GM21381 (cell line): ENCODE measurements around the gene MEGF6.

Experiments
- ATAC-seq: cut with Tn5 transposase; IDR thresholded peaks from one replicate; pipeline ENCODE4 v1.9.1; 2021; ENCODE audit warnings: mild to moderate bottlenecking, moderate library complexity; ENCODE audit not compliant: unreplicated experiment

MEGF6 gene

GRCh38 chr1:3444736-3445135 lies 166.6 kb downstream of the MEGF6 start:
- no peak for ATAC-seq

- ATAC-seq: no peak
Observed at GRCh38 chr1:3444298-3444697, 167.0 kb downstream of the MEGF6 start.

DNA sequence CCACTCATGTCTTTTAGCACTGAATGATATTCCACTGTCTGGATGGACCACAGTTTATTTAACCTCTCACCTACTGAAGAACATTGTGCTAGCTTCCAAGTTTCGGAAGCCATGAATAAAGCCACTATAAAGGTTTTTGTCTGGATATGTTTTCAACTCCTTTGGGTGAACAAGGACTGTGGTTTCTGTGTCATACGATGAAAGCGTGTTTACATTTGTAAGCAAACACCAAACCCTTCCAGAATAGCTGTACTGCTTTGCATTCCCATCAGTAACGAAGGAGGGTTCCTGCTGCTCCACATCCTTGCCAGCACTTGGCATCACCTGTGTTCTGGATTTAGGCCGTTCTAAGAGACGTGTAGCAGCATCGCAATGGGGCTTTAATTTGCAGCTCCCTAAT lies 167.5 kb downstream of the MEGF6 start:
- no peak for ATAC-seq

DNA sequence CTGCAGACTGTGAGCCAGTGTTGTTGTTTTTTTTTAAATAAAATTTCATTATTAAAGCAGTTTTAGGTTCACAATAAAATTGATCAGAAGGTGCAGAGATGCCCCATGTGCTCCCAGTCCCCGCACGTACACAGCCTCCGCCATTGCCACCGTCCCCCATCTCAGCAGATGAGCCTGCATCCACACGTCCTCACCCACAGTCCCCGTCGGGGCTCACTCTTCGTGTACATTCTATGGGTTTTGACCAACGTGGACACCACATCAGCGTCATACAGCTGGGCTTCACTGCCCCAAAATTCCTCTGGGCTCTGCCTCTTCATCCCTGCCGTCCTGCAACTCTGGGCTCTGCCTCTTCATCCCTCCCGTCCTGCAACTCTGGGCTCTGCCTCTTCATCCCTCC lies 168.4 kb downstream of the MEGF6 start:
- ATAC-seq: no peak

- ATAC-seq: no peak
Observed at GRCh38 chr1:3442331-3442730, 169.0 kb downstream of the MEGF6 start.

GRCh38 chr1:3441880-3442279 lies 169.4 kb downstream of the MEGF6 start:
- no peak for ATAC-seq

- no peak for ATAC-seq
Observed at GRCh38 chr1:3441410-3441847, 169.9 kb downstream of the MEGF6 start.

- no peak for ATAC-seq
Observed at GRCh38 chr1:3440711-3441409, 170.4 kb downstream of the MEGF6 start.

DNA sequence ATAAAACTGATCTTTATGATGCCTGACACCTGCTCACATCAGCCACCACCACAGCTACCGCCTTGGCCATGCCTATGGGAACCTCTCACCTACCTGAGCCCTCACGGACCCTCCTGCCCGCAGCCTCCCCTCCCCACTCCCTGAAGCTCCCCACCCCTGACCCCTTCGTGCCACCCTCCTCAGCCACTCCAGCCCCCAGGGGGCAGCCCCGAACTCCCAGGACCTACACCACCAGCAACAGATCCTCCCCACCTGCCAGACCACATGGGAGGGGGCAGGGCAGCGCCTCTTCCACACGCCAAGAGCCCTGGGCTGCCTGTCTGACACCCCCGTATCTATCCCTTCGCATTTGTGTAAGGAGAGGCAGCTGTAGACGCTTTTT lies 171.0 kb downstream of the MEGF6 start:
- ATAC-seq: no peak
